ENCODE data around the gene HM13. TPM values are rescaled to one million over a fixed set of nuclear protein-coding genes. Genes with fewer than 3 reads are reported as not detected.

The HM13 gene
- total and polyA plus RNA-seq, 7 donors = 34.8 to 304 (median 62.5) TPM

DNA sequence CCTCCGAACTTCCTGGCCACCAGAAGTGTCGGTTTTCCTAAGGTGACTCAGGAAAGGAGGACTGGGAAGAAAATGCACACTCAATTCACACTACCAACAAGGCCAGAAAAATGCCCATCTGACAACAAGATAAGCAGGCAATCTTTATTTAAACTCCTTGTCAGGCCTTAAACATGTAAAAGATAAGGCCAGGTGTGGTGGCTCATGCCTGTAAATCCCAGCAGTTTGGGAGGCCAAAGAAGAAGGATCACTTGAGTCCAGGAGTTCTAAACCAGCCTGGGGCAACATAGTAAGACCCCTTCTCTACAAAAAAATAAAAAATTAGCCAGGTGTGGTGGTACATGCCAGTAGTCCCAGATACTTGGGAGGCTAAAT is 83.2 kb downstream of the HM13 start:
- WGBS, 2 donors = 91 to 93% methylated on average over 2 of the region's 2 CpGs
- intact Hi-C loops (cut with DNase I) = no loop called here

DNA sequence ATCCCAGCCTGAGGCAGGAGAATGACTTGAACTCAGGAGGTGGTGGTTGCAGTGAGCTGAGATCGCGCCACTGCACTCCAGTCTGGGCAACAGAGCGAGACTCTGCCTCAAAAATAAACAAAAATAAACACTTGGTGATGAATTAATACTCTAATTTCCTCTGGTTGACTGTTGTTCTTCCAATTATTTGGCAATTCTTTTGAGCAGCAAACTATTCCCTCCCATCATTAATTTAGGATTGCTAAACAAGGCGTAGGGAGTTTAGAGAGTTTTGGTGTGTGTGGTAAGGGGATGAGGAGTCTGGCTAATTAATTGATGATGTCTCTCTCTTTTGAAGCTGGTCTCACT is 88.2 kb downstream of the HM13 start:
- peaks cover 0 to 27% (median 21%) of the 10 kb centered on the region in 4 donors for H3K4me1 ChIP-seq
- H3K27me3 ChIP-seq = peaks cover 0 to 14% (median 0%) of the 10 kb centered on the region in 3 donors
- peak overlapping the region in 1 of 4 donors; percentile 91 for H3K27ac ChIP-seq
- TF ChIP-seq POLR2AphosphoS5 (IDR thresholded peaks at IDR 0.05) (no peak), EP300 (IDR thresholded peaks at IDR 0.05) (no peak), POLR2A (IDR thresholded peaks at IDR 0.05) (no peak)
- intact Hi-C loops (cut with DNase I) = no loop called here
- no peaks in the 10 kb centered on the region for H3K9me3 ChIP-seq
- no peaks in the 10 kb centered on the region for H3K36me3 ChIP-seq
- 81 to 82% methylated on average over 4 of the region's 4 CpGs for WGBS, 2 donors
- DNase-seq = no peak
- H3K4me3 ChIP-seq = no peak overlapping the region

More for the DNA sequence above, 83.2 kb downstream of the HM13 start:
- Histone ChIP-seq H3K27ac (peak overlapping the region in 2 of 4 donors; percentile 22 to 80), H3K36me3 (no peaks in the 10 kb centered on the region), H3K27me3 (no peaks in the 10 kb centered on the region), H3K4me3 (no peak overlapping the region), H3K9me3 (no peaks in the 10 kb centered on the region), H3K4me1 (peaks cover 0 to 4% (median 0%) of the 10 kb centered on the region in 4 donors)
- no peak for DNase-seq
- no peak for TF ChIP-seq EP300 (IDR thresholded peaks at IDR 0.05)
- no peak for TF ChIP-seq POLR2A (IDR thresholded peaks at IDR 0.05)
- TF ChIP-seq, protein P1, sequence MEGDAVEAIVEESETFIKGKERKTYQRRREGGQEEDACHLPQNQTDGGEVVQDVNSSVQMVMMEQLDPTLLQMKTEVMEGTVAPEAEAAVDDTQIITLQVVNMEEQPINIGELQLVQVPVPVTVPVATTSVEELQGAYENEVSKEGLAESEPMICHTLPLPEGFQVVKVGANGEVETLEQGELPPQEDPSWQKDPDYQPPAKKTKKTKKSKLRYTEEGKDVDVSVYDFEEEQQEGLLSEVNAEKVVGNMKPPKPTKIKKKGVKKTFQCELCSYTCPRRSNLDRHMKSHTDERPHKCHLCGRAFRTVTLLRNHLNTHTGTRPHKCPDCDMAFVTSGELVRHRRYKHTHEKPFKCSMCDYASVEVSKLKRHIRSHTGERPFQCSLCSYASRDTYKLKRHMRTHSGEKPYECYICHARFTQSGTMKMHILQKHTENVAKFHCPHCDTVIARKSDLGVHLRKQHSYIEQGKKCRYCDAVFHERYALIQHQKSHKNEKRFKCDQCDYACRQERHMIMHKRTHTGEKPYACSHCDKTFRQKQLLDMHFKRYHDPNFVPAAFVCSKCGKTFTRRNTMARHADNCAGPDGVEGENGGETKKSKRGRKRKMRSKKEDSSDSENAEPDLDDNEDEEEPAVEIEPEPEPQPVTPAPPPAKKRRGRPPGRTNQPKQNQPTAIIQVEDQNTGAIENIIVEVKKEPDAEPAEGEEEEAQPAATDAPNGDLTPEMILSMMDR (IDR thresholded peaks at IDR 0.05) = no peak
- TF ChIP-seq POLR2AphosphoS5 (IDR thresholded peaks at IDR 0.05) = no peak

DNA sequence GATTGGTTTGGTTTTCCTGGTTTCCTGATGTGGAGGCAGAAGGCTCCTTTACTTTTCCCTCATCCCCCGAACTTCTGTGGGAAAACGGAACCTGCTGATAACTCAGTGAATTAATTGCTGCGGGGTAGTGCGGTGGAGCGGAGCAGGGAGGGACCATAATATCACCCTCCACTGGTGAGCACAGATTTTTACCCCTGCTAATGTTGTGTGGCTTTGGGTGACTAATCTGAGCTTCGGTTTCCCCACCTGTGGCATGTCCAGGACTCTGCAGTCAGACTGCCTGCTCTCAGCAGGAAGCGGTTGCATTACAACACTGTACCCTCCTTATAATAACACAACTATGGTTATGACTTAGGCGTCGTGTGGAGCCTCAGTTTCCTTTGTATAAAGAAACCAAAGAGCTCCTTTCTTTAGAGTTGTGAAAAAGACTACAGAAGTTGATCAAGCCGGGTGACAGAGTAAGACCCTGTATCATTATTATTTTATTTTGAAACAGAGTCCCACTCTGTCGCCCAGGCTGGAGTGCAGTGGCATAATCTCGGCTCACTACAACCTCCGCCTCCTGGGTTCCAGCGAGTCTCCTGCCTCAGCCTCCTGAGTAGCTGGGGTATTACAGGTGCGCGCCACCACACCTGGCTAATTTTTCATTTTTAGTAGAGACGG is 88.7 kb downstream of the HM13 start:
- Histone ChIP-seq H3K27ac (peak overlapping the region in 2 of 4 donors; percentile 77 to 91), H3K27me3 (peaks cover 0 to 18% (median 0%) of the 10 kb centered on the region in 3 donors), H3K4me1 (peaks cover 0 to 27% (median 21%) of the 10 kb centered on the region in 4 donors), H3K4me3 (no peak overlapping the region), H3K36me3 (no peaks in the 10 kb centered on the region), H3K9me3 (no peaks in the 10 kb centered on the region)
- no peak for DNase-seq
- WGBS, 2 donors = 51 to 69% methylated on average over 17 of the region's 17 CpGs
- TF ChIP-seq EP300 (IDR thresholded peaks at IDR 0.05) = no peak
- no peak for TF ChIP-seq POLR2AphosphoS5 (IDR thresholded peaks at IDR 0.05)
- TF ChIP-seq, protein P1 (IDR thresholded peaks at IDR 0.05) = no peak
- TF ChIP-seq POLR2A (IDR thresholded peaks at IDR 0.05) = no peak
- intact Hi-C loops (cut with DNase I) = no loop called here

DNA sequence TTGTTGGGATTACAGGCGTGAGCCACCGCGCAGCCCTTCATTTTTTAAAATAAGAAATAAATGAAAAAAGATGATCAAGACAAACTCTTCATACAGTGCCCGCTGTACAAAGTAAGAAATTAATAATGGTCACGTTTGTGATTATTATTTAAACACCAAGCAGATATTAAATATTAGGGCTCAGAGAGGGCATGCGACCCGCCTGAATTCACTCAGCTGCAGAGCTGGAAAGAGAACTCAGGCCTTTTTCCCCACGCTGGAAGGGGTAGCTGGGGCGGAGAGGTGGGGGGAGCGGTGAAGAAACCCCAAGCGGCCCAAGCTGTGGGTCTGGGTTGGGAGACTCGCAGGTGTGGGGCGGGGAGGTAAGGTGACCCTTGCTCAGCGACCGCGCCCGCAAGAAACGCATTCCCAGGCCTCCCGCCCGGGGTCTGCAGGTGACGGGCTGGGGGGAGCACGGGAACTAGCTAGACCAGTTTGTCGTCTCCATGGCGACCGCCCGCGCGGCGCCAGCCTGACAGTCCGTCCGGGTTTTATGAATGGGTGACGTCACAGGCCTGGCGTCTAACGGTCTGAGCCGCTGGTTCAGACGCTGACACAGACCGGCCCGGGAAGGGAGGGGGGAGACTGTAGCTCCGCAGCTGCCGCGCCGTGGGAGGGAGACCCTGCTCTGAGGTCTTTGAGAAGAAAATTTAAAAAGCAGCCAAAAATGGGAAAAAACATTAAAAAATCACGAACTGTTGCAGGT is 89.8 kb downstream of the HM13 start:
- peak; percentile 97 for DNase-seq
- H3K27ac ChIP-seq = peak overlapping the region; percentile 77 to 91 (median 80)
- peaks cover 0 to 38% (median 31%) of the 10 kb centered on the region in 4 donors for H3K4me1 ChIP-seq
- no peaks in the 10 kb centered on the region for H3K9me3 ChIP-seq
- peak in 2 of 4 donors; percentile 74 to 89 for TF ChIP-seq EP300 (IDR thresholded peaks at IDR 0.05)
- TF ChIP-seq POLR2AphosphoS5 (IDR thresholded peaks at IDR 0.05) = peak; percentile 70 to 95 (median 90)
- TF ChIP-seq POLR2A (IDR thresholded peaks at IDR 0.05) = peak; percentile 26 to 82
- TF ChIP-seq, protein P1 (IDR thresholded peaks at IDR 0.05) = no peak
- H3K36me3 ChIP-seq = no peaks in the 10 kb centered on the region
- intact Hi-C loops (cut with DNase I) = loop anchor here (1.0 kb wide), 1 partner anchor 31 kb away; no protein-coding TSS in a partner anchor
- WGBS, 2 donors = 9 to 12% methylated on average over 43 of the region's 43 CpGs
- peak overlapping the region; percentile 50 to 69 (median 63) for H3K4me3 ChIP-seq
- H3K27me3 ChIP-seq = peaks cover 0 to 26% (median 0%) of the 10 kb centered on the region in 3 donors

DNA sequence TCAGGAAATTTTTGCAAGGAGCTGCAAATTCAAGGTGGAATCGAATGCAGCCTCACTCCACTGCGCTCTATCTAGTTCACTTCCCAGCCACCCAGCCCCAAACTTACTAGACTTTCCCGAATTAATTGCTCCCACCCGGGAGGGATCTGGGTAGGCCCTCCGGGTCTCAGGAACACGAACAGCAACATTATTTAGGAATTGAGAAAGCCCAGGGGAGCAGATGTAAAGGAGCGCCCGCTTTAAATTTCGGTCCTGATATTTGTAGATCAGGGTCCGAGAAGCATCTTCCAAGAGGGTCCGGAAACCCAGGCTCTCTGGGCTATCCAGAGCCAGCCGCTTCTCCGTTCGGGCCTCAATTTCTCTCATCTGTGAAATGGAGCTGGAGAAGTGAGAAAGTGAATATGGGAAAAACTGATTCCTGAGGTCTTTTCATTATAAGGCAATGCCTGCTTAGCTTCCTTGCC is 90.4 kb downstream of the HM13 start:
- H3K36me3 ChIP-seq = no peaks in the 10 kb centered on the region
- 0 to 2% methylated on average over 14 of the region's 14 CpGs for WGBS, 2 donors
- peak overlapping the region; percentile 77 to 91 (median 80) for H3K27ac ChIP-seq
- DNase-seq = no peak
- intact Hi-C loops (cut with DNase I) = loop anchor here (1.0 kb wide), 1 partner anchor 31 kb away; no protein-coding TSS in a partner anchor
- TF ChIP-seq POLR2A (IDR thresholded peaks at IDR 0.05) (no peak), POLR2AphosphoS5 (IDR thresholded peaks at IDR 0.05) (no peak), EP300 (IDR thresholded peaks at IDR 0.05) (no peak)
- TF ChIP-seq, protein P1 (IDR thresholded peaks at IDR 0.05) = no peak
- peaks cover 0 to 39% (median 31%) of the 10 kb centered on the region in 4 donors for H3K4me1 ChIP-seq
- peaks cover 0 to 26% (median 0%) of the 10 kb centered on the region in 3 donors for H3K27me3 ChIP-seq
- peak overlapping the region; percentile 50 to 69 (median 63) for H3K4me3 ChIP-seq
- H3K9me3 ChIP-seq = no peaks in the 10 kb centered on the region
